SK-N-SH (cell line): ENCODE measurements around the gene ORC6.

Source experiments
- CHD2 ChIP-seq: fragments of 150-350 bp; IDR thresholded peaks from 2 replicates; pipeline ENCODE4 v1.6.1; 2018; ENCODE audit warnings: low read length; ENCODE audit not compliant: partially characterized antibody
- ELF1 ChIP-seq: IDR thresholded peaks from 2 replicates; pipeline ENCODE4 v1.4.0; 2012
- FOXM1 ChIP-seq: IDR thresholded peaks from 2 replicates; pipeline ENCODE4 v1.4.0; 2012; ENCODE audit warnings: low read depth, mild to moderate bottlenecking
- GATA2 ChIP-seq: sonication (generic); formaldehyde crosslinking; IDR thresholded peaks from 2 replicates; pipeline ENCODE4 v1.5.0; 2020; ENCODE audit warnings: mild to moderate bottlenecking, missing genetic modification reagents
- POLR2AphosphoS5 ChIP-seq: IDR thresholded peaks from 2 replicates; pipeline ENCODE4 v1.6.1; 2012; ENCODE audit warnings: low read depth, low read length
- RFX5 ChIP-seq: IDR thresholded peaks from 2 replicates; pipeline ENCODE4 v1.6.1; 2012; ENCODE audit warnings: mild to moderate bottlenecking, improper control_type of control experiment, low read length
- RXRA ChIP-seq: IDR thresholded peaks from 2 replicates; pipeline ENCODE4 v1.4.0; 2012; ENCODE audit warnings: low read depth, mild to moderate bottlenecking, borderline replicate concordance
- SIN3A ChIP-seq: IDR thresholded peaks from 2 replicates; pipeline ENCODE4 v1.6.1; 2012; ENCODE audit warnings: low read depth, mild to moderate bottlenecking, low read length, moderate library complexity, borderline replicate concordance
- SMC3 ChIP-seq: IDR thresholded peaks from 2 replicates; pipeline ENCODE4 v1.6.1; 2012; ENCODE audit warnings: low read depth, low read length, improper control_type of control experiment
- USF1 ChIP-seq: IDR thresholded peaks from 2 replicates; pipeline ENCODE4 v1.4.0; 2012; ENCODE audit warnings: low read depth, borderline replicate concordance
- TF ChIP-seq, protein P1 (sequence below): fragments of 200-600 bp; sonication (generic); IDR thresholded peaks from 2 replicates; pipeline ENCODE4 v1.6.1; 2017; ENCODE audit warnings: antibody characterized with exemption, mild to moderate bottlenecking, moderate library complexity
- TF ChIP-seq, protein P2 (sequence below): IDR thresholded peaks from 2 replicates; pipeline ENCODE4 v1.6.1; 2012; ENCODE audit warnings: mild to moderate bottlenecking, low read depth, low read length, moderate library complexity

GRCh38 chr16:46713634-46714033, 24.2 kb downstream of the ORC6 start:
- no peak for TF ChIP-seq POLR2AphosphoS5
- TF ChIP-seq, protein P1, sequence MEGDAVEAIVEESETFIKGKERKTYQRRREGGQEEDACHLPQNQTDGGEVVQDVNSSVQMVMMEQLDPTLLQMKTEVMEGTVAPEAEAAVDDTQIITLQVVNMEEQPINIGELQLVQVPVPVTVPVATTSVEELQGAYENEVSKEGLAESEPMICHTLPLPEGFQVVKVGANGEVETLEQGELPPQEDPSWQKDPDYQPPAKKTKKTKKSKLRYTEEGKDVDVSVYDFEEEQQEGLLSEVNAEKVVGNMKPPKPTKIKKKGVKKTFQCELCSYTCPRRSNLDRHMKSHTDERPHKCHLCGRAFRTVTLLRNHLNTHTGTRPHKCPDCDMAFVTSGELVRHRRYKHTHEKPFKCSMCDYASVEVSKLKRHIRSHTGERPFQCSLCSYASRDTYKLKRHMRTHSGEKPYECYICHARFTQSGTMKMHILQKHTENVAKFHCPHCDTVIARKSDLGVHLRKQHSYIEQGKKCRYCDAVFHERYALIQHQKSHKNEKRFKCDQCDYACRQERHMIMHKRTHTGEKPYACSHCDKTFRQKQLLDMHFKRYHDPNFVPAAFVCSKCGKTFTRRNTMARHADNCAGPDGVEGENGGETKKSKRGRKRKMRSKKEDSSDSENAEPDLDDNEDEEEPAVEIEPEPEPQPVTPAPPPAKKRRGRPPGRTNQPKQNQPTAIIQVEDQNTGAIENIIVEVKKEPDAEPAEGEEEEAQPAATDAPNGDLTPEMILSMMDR = no peak
- no peak; the same call in 1 of the 2 replicates for TF ChIP-seq GATA2 (CRISPR knock-in tag)
- no peak for TF ChIP-seq CHD2
- TF ChIP-seq RXRA = no peak
- no peak for TF ChIP-seq USF1
- TF ChIP-seq SMC3 = no peak
- no peak for TF ChIP-seq SIN3A
- no peak for TF ChIP-seq FOXM1
- no peak for TF ChIP-seq RFX5
- TF ChIP-seq, protein P2, sequence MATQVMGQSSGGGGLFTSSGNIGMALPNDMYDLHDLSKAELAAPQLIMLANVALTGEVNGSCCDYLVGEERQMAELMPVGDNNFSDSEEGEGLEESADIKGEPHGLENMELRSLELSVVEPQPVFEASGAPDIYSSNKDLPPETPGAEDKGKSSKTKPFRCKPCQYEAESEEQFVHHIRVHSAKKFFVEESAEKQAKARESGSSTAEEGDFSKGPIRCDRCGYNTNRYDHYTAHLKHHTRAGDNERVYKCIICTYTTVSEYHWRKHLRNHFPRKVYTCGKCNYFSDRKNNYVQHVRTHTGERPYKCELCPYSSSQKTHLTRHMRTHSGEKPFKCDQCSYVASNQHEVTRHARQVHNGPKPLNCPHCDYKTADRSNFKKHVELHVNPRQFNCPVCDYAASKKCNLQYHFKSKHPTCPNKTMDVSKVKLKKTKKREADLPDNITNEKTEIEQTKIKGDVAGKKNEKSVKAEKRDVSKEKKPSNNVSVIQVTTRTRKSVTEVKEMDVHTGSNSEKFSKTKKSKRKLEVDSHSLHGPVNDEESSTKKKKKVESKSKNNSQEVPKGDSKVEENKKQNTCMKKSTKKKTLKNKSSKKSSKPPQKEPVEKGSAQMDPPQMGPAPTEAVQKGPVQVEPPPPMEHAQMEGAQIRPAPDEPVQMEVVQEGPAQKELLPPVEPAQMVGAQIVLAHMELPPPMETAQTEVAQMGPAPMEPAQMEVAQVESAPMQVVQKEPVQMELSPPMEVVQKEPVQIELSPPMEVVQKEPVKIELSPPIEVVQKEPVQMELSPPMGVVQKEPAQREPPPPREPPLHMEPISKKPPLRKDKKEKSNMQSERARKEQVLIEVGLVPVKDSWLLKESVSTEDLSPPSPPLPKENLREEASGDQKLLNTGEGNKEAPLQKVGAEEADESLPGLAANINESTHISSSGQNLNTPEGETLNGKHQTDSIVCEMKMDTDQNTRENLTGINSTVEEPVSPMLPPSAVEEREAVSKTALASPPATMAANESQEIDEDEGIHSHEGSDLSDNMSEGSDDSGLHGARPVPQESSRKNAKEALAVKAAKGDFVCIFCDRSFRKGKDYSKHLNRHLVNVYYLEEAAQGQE = no peak
- TF ChIP-seq ELF1 = no peak
